IMR-90 (cell line): ENCODE results near the gene ADGRG3.

Experiments
- CEBPB ChIP-seq: IDR thresholded peaks from 2 replicates; pipeline ENCODE4 v1.6.1; 2012; ENCODE audit warnings: low read depth, low read length, improper control_type of control experiment
- CTCF ChIP-seq: conservative IDR thresholded peaks from 2 replicates; pipeline ENCODE4 v1.5.1; 2012; ENCODE audit warnings: mild to moderate bottlenecking, low read depth, low read length, improper control_type of control experiment
- FOS ChIP-seq: fragments of 150-350 bp; IDR thresholded peaks from 2 replicates; pipeline ENCODE4 v1.6.1; 2016; ENCODE audit warnings: low read depth, low read length
- MXI1 ChIP-seq: IDR thresholded peaks from 2 replicates; pipeline ENCODE4 v1.6.1; 2012; ENCODE audit warnings: low read depth, mild to moderate bottlenecking, low read length, moderate library complexity, borderline replicate concordance
- POLR2A ChIP-seq: IDR thresholded peaks from 2 replicates; pipeline ENCODE4 v1.6.1; 2012; ENCODE audit warnings: mild to moderate bottlenecking, low read depth, low read length
- RAD21 ChIP-seq: IDR thresholded peaks from 2 replicates; pipeline ENCODE4 v1.6.1; 2012; ENCODE audit warnings: low read length, improper control_type of control experiment
- RCOR1 ChIP-seq: IDR thresholded peaks from 2 replicates; pipeline ENCODE4 v1.6.1; 2012; ENCODE audit warnings: mild to moderate bottlenecking, low read length, improper control_type of control experiment; ENCODE audit not compliant: insufficient replicate concordance
- SMC3 ChIP-seq: fragments of 150-350 bp; IDR thresholded peaks from 2 replicates; pipeline ENCODE4 v1.6.1; 2016; ENCODE audit warnings: low read depth, mild to moderate bottlenecking, antibody characterized with exemption, low read length, moderate library complexity
- USF2 ChIP-seq: fragments of 150-350 bp; IDR thresholded peaks from 2 replicates; pipeline ENCODE4 v1.6.1; 2017; ENCODE audit warnings: mild to moderate bottlenecking, antibody characterized with exemption, low read length, low read depth

GRCh38 chr16:57688487-57688986 is 20.4 kb downstream of the ADGRG3 start:
- TF ChIP-seq CTCF (no peak), SMC3 (no peak), USF2 (no peak), FOS (no peak), MXI1 (no peak), CEBPB (no peak), RAD21 (no peak), POLR2A (no peak), RCOR1 (no peak)
